Measurements from ENCODE around the gene MCAM. TPM values are rescaled to one million over a fixed set of nuclear protein-coding genes. Genes with fewer than 3 reads are reported as not detected.

The MCAM gene
- total and polyA plus RNA-seq, 10 of the 15 experiments (the other 5 are each of a cell fraction or from before 2014, with no cell fraction given): 3.1 to 19.7 (median 9.3) TPM

DNA sequence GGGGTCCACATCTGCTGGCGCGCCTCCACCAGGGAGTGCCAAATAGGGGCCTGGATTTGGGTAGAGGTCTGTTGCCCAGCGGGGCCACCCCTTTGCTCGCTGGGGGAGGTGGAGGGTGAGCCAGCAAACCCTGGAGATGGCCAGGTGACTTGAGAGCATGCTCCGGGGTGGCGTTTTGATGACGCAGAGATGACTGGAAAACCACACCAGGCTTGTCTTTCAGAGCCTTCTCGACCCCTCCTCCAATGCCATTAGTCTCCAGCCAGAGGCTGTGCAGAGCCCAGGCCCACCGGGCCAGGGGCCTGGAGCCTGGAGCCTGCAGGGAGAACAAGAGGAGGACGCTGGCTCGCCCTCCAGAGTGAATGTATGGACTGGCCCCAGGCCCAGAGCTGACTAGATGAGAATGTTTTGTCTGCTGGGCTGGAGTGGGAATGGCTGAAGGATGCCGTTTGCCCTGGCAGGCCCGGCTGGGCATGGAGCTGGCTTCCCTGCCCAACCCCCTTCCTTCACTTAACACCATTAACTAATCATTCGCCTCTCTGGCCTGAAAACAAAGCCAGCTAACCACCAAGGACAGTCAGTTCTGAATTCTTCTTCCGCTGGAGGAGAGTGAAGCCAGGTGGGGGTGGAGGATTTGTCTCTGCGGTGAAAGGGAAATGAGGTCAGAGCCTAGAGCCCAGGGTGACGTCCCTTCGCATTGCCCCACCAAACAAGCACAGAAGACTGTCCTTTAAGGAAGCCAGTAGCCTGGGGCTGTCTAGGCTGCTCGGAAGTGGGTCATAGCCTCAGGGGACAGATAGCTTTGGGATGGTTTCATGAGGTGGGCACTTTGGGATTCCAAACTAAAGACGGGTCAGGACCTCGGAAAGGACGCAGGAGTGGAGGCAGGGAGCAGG is 1.6 kb upstream of the MCAM start (continued):
- TF ChIP-seq, protein P1, sequence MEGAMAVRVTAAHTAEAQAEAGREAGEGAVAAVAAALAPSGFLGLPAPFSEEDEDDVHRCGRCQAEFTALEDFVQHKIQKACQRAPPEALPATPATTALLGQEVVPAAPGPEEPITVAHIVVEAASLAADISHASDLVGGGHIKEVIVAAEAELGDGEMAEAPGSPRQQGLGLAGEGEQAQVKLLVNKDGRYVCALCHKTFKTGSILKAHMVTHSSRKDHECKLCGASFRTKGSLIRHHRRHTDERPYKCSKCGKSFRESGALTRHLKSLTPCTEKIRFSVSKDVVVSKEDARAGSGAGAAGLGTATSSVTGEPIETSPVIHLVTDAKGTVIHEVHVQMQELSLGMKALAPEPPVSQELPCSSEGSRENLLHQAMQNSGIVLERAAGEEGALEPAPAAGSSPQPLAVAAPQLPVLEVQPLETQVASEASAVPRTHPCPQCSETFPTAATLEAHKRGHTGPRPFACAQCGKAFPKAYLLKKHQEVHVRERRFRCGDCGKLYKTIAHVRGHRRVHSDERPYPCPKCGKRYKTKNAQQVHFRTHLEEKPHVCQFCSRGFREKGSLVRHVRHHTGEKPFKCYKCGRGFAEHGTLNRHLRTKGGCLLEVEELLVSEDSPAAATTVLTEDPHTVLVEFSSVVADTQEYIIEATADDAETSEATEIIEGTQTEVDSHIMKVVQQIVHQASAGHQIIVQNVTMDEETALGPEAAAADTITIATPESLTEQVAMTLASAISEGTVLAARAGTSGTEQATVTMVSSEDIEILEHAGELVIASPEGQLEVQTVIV (IDR thresholded peaks at IDR 0.05; ENCODE audit: borderline replicate concordance, partially characterized antibody): no peak
- TF ChIP-seq, protein P2, sequence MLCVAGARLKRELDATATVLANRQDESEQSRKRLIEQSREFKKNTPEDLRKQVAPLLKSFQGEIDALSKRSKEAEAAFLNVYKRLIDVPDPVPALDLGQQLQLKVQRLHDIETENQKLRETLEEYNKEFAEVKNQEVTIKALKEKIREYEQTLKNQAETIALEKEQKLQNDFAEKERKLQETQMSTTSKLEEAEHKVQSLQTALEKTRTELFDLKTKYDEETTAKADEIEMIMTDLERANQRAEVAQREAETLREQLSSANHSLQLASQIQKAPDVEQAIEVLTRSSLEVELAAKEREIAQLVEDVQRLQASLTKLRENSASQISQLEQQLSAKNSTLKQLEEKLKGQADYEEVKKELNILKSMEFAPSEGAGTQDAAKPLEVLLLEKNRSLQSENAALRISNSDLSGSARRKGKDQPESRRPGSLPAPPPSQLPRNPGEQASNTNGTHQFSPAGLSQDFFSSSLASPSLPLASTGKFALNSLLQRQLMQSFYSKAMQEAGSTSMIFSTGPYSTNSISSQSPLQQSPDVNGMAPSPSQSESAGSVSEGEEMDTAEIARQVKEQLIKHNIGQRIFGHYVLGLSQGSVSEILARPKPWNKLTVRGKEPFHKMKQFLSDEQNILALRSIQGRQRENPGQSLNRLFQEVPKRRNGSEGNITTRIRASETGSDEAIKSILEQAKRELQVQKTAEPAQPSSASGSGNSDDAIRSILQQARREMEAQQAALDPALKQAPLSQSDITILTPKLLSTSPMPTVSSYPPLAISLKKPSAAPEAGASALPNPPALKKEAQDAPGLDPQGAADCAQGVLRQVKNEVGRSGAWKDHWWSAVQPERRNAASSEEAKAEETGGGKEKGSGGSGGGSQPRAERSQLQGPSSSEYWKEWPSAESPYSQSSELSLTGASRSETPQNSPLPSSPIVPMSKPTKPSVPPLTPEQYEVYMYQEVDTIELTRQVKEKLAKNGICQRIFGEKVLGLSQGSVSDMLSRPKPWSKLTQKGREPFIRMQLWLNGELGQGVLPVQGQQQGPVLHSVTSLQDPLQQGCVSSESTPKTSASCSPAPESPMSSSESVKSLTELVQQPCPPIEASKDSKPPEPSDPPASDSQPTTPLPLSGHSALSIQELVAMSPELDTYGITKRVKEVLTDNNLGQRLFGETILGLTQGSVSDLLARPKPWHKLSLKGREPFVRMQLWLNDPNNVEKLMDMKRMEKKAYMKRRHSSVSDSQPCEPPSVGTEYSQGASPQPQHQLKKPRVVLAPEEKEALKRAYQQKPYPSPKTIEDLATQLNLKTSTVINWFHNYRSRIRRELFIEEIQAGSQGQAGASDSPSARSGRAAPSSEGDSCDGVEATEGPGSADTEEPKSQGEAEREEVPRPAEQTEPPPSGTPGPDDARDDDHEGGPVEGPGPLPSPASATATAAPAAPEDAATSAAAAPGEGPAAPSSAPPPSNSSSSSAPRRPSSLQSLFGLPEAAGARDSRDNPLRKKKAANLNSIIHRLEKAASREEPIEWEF (IDR thresholded peaks at IDR 0.05; ENCODE audit: insufficient replicate concordance, low read depth, low read length): no peak
- TF ChIP-seq RAD21 (IDR thresholded peaks at IDR 0.05; ENCODE audit: insufficient read depth, low read depth, low read length) (no peak), RB1 (IDR thresholded peaks at IDR 0.05; ENCODE audit: borderline replicate concordance) (no peak), MEF2B (IDR thresholded peaks at IDR 0.05; ENCODE audit: partially characterized antibody, poor library complexity, severe bottlenecking) (peak; percentile 12), POLR2A (IDR thresholded peaks at IDR 0.05; ENCODE audit: low read depth, low read length) (peak; percentile 59; the same call in 1 of the 2 replicates), SP1 (IDR thresholded peaks at IDR 0.05; ENCODE audit: low read depth, low read length) (no peak), SMC3 (IDR thresholded peaks at IDR 0.05; ENCODE audit: borderline replicate concordance, low read length) (no peak), RUNX3 (IDR thresholded peaks at IDR 0.05; ENCODE audit: low read length) (peak; percentile 83), PAX8 (IDR thresholded peaks at IDR 0.05) (no peak), ZNF274 (IDR thresholded peaks at IDR 0.05; ENCODE audit: insufficient read depth, insufficient read length) (no peak), ATF7 (IDR thresholded peaks at IDR 0.05; ENCODE audit: low read depth) (peak; percentile 89), MTA3 (IDR thresholded peaks at IDR 0.05; ENCODE audit: borderline replicate concordance, low read length) (no peak), STAT1 (conservative IDR thresholded peaks at IDR 0.05) (no peak)
- TF ChIP-seq, protein P3, sequence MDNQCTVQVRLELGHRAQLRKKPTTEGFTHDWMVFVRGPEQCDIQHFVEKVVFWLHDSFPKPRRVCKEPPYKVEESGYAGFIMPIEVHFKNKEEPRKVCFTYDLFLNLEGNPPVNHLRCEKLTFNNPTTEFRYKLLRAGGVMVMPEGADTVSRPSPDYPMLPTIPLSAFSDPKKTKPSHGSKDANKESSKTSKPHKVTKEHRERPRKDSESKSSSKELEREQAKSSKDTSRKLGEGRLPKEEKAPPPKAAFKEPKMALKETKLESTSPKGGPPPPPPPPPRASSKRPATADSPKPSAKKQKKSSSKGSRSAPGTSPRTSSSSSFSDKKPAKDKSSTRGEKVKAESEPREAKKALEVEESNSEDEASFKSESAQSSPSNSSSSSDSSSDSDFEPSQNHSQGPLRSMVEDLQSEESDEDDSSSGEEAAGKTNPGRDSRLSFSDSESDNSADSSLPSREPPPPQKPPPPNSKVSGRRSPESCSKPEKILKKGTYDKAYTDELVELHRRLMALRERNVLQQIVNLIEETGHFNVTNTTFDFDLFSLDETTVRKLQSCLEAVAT (IDR thresholded peaks at IDR 0.05): 0 out of 2 replicates have a peak, but pooled peaks have one; percentile 26
- TF ChIP-seq, protein P4, sequence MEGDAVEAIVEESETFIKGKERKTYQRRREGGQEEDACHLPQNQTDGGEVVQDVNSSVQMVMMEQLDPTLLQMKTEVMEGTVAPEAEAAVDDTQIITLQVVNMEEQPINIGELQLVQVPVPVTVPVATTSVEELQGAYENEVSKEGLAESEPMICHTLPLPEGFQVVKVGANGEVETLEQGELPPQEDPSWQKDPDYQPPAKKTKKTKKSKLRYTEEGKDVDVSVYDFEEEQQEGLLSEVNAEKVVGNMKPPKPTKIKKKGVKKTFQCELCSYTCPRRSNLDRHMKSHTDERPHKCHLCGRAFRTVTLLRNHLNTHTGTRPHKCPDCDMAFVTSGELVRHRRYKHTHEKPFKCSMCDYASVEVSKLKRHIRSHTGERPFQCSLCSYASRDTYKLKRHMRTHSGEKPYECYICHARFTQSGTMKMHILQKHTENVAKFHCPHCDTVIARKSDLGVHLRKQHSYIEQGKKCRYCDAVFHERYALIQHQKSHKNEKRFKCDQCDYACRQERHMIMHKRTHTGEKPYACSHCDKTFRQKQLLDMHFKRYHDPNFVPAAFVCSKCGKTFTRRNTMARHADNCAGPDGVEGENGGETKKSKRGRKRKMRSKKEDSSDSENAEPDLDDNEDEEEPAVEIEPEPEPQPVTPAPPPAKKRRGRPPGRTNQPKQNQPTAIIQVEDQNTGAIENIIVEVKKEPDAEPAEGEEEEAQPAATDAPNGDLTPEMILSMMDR (IDR thresholded peaks at IDR 0.05 in 2 of 3, conservative IDR thresholded peaks at IDR 0.05 in 1 of 3; ENCODE audit: control insufficient read depth in 2 of 3, extremely low read depth in 1 of 3, insufficient read depth in 1 of 3, low read depth in 3 of 3, low read length in 3 of 3): no peak

All from GM12878 (cell line).